IPS-20b (cell line): Measurements from ENCODE around the gene RNF11.

Experiments
- H3K27ac ChIP-seq: one replicate; pipeline ENCODE4 v1.5.1; 2013; ENCODE audit warnings: low read length
- H3K27me3 ChIP-seq: 2 replicates; pipeline ENCODE4 v1.6.1; 2013; ENCODE audit warnings: mild to moderate bottlenecking, low read length, inconsistent platforms; ENCODE audit not compliant: insufficient read depth
- H3K36me3 ChIP-seq: 2 replicates; pipeline ENCODE4 v1.6.1; 2013; ENCODE audit warnings: low read depth, mild to moderate bottlenecking, inconsistent platforms, low read length, moderate library complexity; ENCODE audit not compliant: insufficient read depth
- H3K4me1 ChIP-seq: 2 replicates; pipeline ENCODE4 v1.6.1; 2013; ENCODE audit warnings: mild to moderate bottlenecking, control low read depth, inconsistent platforms, low read length, moderate library complexity; ENCODE audit not compliant: insufficient read depth
- H3K4me3 ChIP-seq: 2 replicates; pipeline ENCODE4 v1.5.1; 2013; ENCODE audit warnings: mild to moderate bottlenecking, low read length, inconsistent platforms
- H3K9ac ChIP-seq: 2 replicates; pipeline ENCODE4 v1.6.1; 2013; ENCODE audit warnings: low read depth, mild to moderate bottlenecking, inconsistent platforms, low read length, moderate library complexity
- H3K9me3 ChIP-seq: 2 replicates; pipeline ENCODE4 v1.6.1; 2013; ENCODE audit warnings: mild to moderate bottlenecking, low read depth, low read length, inconsistent platforms; ENCODE audit not compliant: insufficient read depth

Gene RNF11

DNA sequence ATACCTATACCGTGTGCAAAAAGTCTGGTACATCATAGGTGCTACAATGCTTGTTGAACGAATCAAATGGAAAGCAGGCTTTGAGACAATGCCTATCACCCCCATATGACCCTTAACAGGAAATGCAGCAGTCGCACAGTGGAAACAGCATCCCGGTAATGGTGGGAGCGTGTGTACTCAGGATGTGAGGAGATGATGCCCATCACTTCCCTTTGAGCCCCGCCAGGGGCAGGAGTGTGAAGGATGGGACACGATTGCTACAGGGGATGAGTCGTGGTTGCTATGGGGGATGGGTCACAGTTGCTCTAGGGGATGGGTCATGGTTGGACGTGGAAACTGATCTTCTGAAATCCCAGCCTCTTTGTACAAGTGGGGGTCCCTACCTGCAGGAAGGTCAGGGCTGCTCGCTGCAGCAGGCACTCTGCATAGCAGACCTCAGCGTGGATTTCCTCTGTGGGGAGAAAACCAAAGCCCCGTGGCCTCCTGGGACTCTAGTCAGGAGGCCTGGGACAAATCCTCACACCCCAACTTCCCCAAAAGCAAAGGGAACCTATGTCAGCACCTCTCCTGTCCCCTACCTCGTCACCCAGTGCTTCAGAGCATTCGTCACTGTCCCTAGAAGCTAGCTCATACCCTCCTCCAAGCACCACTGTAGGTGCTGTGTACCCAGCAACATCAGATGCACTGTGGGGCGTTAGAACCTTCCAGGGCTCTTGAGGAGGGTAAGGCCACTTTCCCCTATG is 75.0 kb downstream of the RNF11 start:
- Histone ChIP-seq H3K27me3 (no peaks in the 10 kb centered on the region), H3K4me1 (no peaks in the 10 kb centered on the region; the same call in 1 of the 2 replicates), H3K9ac (no peak overlapping the region)

GRCh38 chr1:51311826-51312225 is 75.8 kb downstream of the RNF11 start:
- Histone ChIP-seq H3K4me3 (no peak overlapping the region), H3K4me1 (no peaks in the 10 kb centered on the region; the same call in 1 of the 2 replicates), H3K27ac (no peak overlapping the region), H3K27me3 (no peaks in the 10 kb centered on the region), H3K9me3 (no peaks in the 10 kb centered on the region), H3K36me3 (no peaks in the 10 kb centered on the region), H3K9ac (no peak overlapping the region)

More for the DNA sequence above, 75.0 kb downstream of the RNF11 start:
- H3K27ac ChIP-seq, result no peak overlapping the region
- no peaks in the 10 kb centered on the region for H3K36me3 ChIP-seq
- no peak overlapping the region for H3K4me3 ChIP-seq
- no peaks in the 10 kb centered on the region for H3K9me3 ChIP-seq

- no peak overlapping the region for H3K9ac ChIP-seq
- no peak overlapping the region for H3K4me3 ChIP-seq
- H3K27me3 ChIP-seq, result no peaks in the 10 kb centered on the region
- H3K27ac ChIP-seq, result no peak overlapping the region
- no peaks in the 10 kb centered on the region for H3K36me3 ChIP-seq
- H3K4me1 ChIP-seq, result no peaks in the 10 kb centered on the region; the same call in 1 of the 2 replicates
- H3K9me3 ChIP-seq, result no peaks in the 10 kb centered on the region
Measured at GRCh38 chr1:51312718-51313117, 76.6 kb downstream of the RNF11 start.

- Histone ChIP-seq H3K27ac (no peak overlapping the region), H3K9ac (no peak overlapping the region), H3K27me3 (no peaks in the 10 kb centered on the region), H3K9me3 (no peaks in the 10 kb centered on the region), H3K4me3 (no peak overlapping the region), H3K4me1 (no peaks in the 10 kb centered on the region; the same call in 1 of the 2 replicates), H3K36me3 (no peaks in the 10 kb centered on the region)
Measured at GRCh38 chr1:51313268-51313852, 77.3 kb downstream of the RNF11 start.

DNA sequence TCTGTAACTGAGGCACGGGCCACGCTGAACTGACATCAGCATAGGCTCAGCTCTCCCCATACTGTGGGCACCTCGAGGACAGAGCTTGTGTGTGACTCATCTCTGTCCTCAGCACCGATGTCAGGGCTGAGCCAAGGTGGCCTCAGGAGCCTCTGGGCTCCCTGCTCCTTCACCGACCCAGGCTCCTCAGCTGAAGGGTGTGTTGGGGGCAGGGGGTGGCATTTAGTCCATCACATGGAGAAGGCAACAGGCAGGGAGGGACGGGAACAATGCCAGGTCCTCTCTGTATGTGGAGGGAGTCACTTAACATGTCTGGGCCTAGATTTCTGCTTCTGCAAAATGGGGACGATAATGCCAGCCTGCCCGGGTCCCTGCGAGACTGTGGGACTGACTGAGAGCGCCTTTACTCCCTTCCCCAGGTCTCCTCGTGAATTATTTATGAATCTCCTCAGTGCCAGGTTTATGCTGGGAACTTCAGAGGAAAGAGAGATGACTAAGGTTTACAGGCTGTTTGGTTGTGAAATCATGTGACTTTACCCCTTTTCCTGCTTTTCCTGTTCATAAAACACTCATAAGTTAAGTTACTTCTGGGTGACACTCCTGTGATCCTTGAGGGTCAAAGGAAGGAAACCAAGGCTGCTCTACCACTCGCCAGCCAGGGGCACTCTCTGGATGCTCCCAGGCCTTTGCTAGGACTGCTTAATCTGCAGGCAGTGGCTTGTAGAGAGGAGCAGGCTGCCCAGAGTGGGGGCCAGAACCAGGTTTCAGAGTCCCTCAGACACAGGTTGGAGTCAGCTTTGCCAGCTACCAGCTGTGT is 78.1 kb downstream of the RNF11 start:
- H3K9me3 ChIP-seq, result no peaks in the 10 kb centered on the region
- H3K27me3 ChIP-seq, result no peaks in the 10 kb centered on the region
- H3K4me1 ChIP-seq, result no peaks in the 10 kb centered on the region; the same call in 1 of the 2 replicates
- no peaks in the 10 kb centered on the region for H3K36me3 ChIP-seq
- H3K9ac ChIP-seq, result no peak overlapping the region
- no peak overlapping the region for H3K4me3 ChIP-seq
- no peak overlapping the region for H3K27ac ChIP-seq

- Histone ChIP-seq H3K4me1 (no peaks in the 10 kb centered on the region; the same call in 1 of the 2 replicates), H3K27ac (no peak overlapping the region), H3K4me3 (no peak overlapping the region), H3K36me3 (no peaks in the 10 kb centered on the region), H3K27me3 (no peaks in the 10 kb centered on the region), H3K9ac (no peak overlapping the region), H3K9me3 (no peaks in the 10 kb centered on the region)
Measured at GRCh38 chr1:51314974-51315373, 78.9 kb downstream of the RNF11 start.

- Histone ChIP-seq H3K9ac (no peak overlapping the region), H3K4me1 (no peaks in the 10 kb centered on the region; the same call in 1 of the 2 replicates), H3K36me3 (no peaks in the 10 kb centered on the region), H3K9me3 (no peaks in the 10 kb centered on the region), H3K27ac (no peak overlapping the region), H3K4me3 (no peak overlapping the region), H3K27me3 (no peaks in the 10 kb centered on the region)
Measured at GRCh38 chr1:51316113-51316845, 80.2 kb downstream of the RNF11 start.

DNA sequence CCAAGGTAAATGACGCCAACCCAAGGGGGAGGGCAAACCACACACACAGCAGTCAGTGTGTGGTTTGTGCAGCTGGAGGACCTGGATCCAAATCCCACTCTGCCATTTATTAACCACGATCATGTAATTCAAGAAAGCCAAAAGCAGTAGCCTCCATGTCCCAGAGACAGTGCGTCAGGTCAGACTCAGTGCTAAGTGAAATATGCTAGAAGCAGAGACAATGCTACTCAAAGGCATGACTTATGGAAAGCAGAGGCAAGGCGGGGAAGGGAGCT is 80.7 kb downstream of the RNF11 start:
- H3K4me1 ChIP-seq, result no peaks in the 10 kb centered on the region; the same call in 1 of the 2 replicates
- no peak overlapping the region for H3K9ac ChIP-seq
- H3K36me3 ChIP-seq, result no peaks in the 10 kb centered on the region
- no peak overlapping the region for H3K27ac ChIP-seq
- H3K4me3 ChIP-seq, result no peak overlapping the region
- H3K27me3 ChIP-seq, result no peaks in the 10 kb centered on the region
- no peaks in the 10 kb centered on the region for H3K9me3 ChIP-seq

GRCh38 chr1:51317798-51318197 is 81.7 kb downstream of the RNF11 start:
- Histone ChIP-seq H3K27me3 (no peaks in the 10 kb centered on the region), H3K4me3 (no peak overlapping the region), H3K9ac (no peak overlapping the region), H3K4me1 (no peaks in the 10 kb centered on the region; the same call in 1 of the 2 replicates), H3K36me3 (no peaks in the 10 kb centered on the region), H3K27ac (no peak overlapping the region), H3K9me3 (no peaks in the 10 kb centered on the region)

DNA sequence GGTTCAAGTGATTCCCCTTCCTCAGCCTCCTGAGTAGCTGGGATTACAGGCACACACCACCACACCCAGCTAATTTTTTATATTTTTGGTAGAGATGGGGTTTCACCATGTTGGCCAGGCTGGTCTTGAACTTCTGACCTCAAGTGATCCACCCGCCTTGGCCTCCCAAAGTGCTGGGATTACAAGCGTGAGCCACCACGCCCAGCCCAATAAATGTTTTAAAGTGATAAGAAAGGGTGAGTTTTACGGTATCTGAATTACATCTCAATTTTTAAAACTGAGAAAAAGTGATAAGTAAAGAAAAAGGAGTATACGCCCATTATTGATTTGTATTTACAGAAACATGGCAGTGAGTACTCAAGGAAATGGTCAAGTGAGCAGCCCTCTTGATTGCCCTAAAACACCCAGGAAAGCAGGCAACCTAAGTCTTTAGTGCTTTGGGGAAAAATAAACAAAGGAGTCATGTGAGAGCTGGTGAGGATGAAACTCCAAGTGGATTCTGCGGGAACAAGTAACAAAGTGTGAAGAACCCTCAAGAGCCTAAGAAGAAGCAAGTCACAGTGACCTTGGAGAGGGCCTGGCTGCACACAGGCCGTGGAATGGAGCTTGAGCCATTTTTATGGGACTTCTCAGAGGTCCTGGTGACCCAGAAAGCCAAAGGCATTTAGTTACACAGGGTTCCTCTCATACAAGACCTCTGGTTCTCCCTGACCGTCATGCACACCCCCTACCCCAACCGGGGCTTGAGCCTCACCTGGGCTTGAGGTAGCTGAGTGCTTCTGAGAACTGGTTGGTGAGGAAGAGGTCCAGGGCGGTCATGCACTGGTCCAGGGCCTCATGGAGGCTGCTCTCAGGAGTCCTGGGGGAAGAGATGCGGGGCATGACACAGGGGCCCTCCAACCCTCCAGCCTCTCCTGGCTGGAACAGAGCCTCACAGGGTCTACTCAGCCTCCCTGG is 85.2 kb downstream of the RNF11 start:
- H3K27me3 ChIP-seq, result no peaks in the 10 kb centered on the region
- H3K36me3 ChIP-seq, result no peaks in the 10 kb centered on the region
- H3K27ac ChIP-seq, result no peak overlapping the region
- H3K4me3 ChIP-seq, result no peak overlapping the region
- H3K9me3 ChIP-seq, result no peaks in the 10 kb centered on the region
- H3K4me1 ChIP-seq, result no peaks in the 10 kb centered on the region
- no peak overlapping the region for H3K9ac ChIP-seq

DNA sequence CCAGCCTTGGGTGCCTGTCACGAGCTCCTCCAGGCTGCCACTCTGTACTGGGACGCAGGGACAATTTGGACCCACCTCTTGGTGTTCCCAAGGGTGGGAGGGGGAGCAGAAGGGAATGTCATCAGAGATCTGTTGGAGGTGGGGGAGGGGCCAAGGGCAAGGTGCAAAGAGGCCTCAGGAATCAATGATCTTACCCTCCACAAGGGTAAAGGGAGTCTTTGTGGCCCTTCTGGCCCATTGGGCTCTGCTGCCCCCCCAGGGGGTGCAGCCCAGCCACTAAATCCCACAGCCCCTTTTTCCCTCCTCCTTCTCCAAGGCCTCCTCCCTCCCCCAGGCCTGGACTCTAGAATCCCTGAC is 85.8 kb downstream of the RNF11 start:
- Histone ChIP-seq H3K9ac (no peak overlapping the region), H3K27ac (no peak overlapping the region), H3K27me3 (no peaks in the 10 kb centered on the region), H3K4me3 (no peak overlapping the region), H3K4me1 (no peaks in the 10 kb centered on the region), H3K36me3 (no peaks in the 10 kb centered on the region), H3K9me3 (no peaks in the 10 kb centered on the region)
